OCI-LY7 (cell line): ENCODE data around the gene PRSS8. TPM values are rescaled to one million over a fixed set of nuclear protein-coding genes. Genes with fewer than 3 reads are reported as not detected.

ENCODE experiments used
- BruUV-seq: library from RNA; stranded (reverse); fragments of 400-500 nt; replicated peaks from 2 replicates; lab custom pipeline; 2021; lab: Mats Ljungman, UMichigan
- CTCF ChIA-PET: fragments of 300-600 bp; sonication (Branson Sonifier 250); formaldehyde crosslinking; loops from one replicate; lab custom pipeline; 2022; ENCODE audit warnings: antibody characterized with exemption; ENCODE audit not compliant: unreplicated experiment; lab: Charles Lee
- POLR2A ChIA-PET: fragments of 300-600 bp; sonication (Branson Sonifier 250); formaldehyde crosslinking; loops from one replicate; lab custom pipeline; 2022; ENCODE audit warnings: antibody characterized with exemption; lab: Charles Lee
- DNase-seq: peaks from one replicate; pipeline ENCODE4 v3.0.0-alpha.2; 2015; ENCODE audit warnings: low spot score
- H2AFZ ChIP-seq: fragments of 200-600 bp; sonication (generic), shearing (Covaris generic); 2 replicates; pipeline ENCODE4 v1.6.1; 2014; ENCODE audit warnings: mild to moderate bottlenecking, antibody characterized with exemption, low read length, moderate library complexity
- H3K27ac ChIP-seq: fragments of 200-600 bp; sonication (generic); 2 replicates; pipeline ENCODE4 v1.5.1; 2014; ENCODE audit warnings: mixed run types, low read depth, mild to moderate bottlenecking, moderate library complexity, low read length, inconsistent platforms; ENCODE audit not compliant: poor library complexity, severe bottlenecking
- H3K36me3 ChIP-seq: fragments of 200-600 bp; sonication (generic); 2 replicates; pipeline ENCODE4 v1.6.1; 2014; ENCODE audit warnings: mild to moderate bottlenecking, antibody characterized with exemption, low read length, moderate library complexity, mixed read lengths; ENCODE audit not compliant: insufficient read depth
- H3K4me1 ChIP-seq: fragments of 200-600 bp; sonication (generic); 2 replicates; pipeline ENCODE4 v1.5.1; 2014; ENCODE audit warnings: mild to moderate bottlenecking, low read length; ENCODE audit not compliant: insufficient read depth, poor library complexity, severe bottlenecking
- H3K4me2 ChIP-seq: fragments of 200-600 bp; sonication (generic); 2 replicates; pipeline ENCODE4 v1.6.1; 2014; ENCODE audit warnings: mild to moderate bottlenecking, low read length
- H3K4me3 ChIP-seq: fragments of 200-600 bp; sonication (generic); 2 replicates; pipeline ENCODE4 v1.5.1; 2014; ENCODE audit warnings: mild to moderate bottlenecking, low read depth, low read length; ENCODE audit not compliant: poor library complexity, severe bottlenecking
- H3K79me2 ChIP-seq: fragments of 200-600 bp; sonication (generic); 2 replicates; pipeline ENCODE4 v1.6.1; 2016; ENCODE audit warnings: low read depth, mild to moderate bottlenecking, low read length, moderate library complexity, mixed read lengths; ENCODE audit not compliant: insufficient read depth
- H3K9me2 ChIP-seq: fragments of 200-600 bp; sonication (generic); 2 replicates; pipeline ENCODE4 v1.6.1; 2016; ENCODE audit warnings: mild to moderate bottlenecking, low read length, mixed read lengths; ENCODE audit not compliant: insufficient read depth
- H3K9me3 ChIP-seq: fragments of 200-600 bp; sonication (generic); 2 replicates; pipeline ENCODE4 v1.6.1; 2014; ENCODE audit warnings: mild to moderate bottlenecking, mixed run types, low read length, mixed read lengths
- H4K20me1 ChIP-seq: fragments of 200-600 bp; sonication (generic); 2 replicates; pipeline ENCODE4 v1.6.1; 2014; ENCODE audit warnings: mild to moderate bottlenecking, antibody characterized with exemption, low read length, moderate library complexity, mixed read lengths; ENCODE audit not compliant: insufficient read depth
- CTCF ChIP-seq: fragments of 200-600 bp; sonication (generic); conservative IDR thresholded peaks from 2 replicates; pipeline ENCODE4 v1.5.1; 2014; ENCODE audit warnings: mild to moderate bottlenecking, antibody characterized with exemption, low read length, moderate library complexity, mixed read lengths
- EZH2phosphoT487 ChIP-seq: fragments of 200-600 bp; sonication (generic); IDR thresholded peaks from 2 replicates; pipeline ENCODE4 v1.6.1; 2018; ENCODE audit warnings: low read depth, borderline replicate concordance, mild to moderate bottlenecking, mixed run types, antibody characterized with exemption, low read length, moderate library complexity, mixed read lengths
- intact Hi-C: fragments of 100-400 bp; cut with micrococcal nuclease; formaldehyde crosslinking; loops from one replicate; pipeline ENCODE4 v1.10.0; 2022; ENCODE audit not compliant: unreplicated experiment
- total RNA-seq, 2 experiments: library from RNA; depleted of rRNA in 1 of 2; stranded (reverse); fragments of >200 nt in 1 of 2; shearing (Covaris generic) in 1 of 2; gene quantifications; 2 replicates each; pipeline ENCODE4 v1.2.3, GENCODE V29; 2014 to 2022

The PRSS8 gene
- total RNA-seq, 2 experiments from 2014 or later = not detected

DNA sequence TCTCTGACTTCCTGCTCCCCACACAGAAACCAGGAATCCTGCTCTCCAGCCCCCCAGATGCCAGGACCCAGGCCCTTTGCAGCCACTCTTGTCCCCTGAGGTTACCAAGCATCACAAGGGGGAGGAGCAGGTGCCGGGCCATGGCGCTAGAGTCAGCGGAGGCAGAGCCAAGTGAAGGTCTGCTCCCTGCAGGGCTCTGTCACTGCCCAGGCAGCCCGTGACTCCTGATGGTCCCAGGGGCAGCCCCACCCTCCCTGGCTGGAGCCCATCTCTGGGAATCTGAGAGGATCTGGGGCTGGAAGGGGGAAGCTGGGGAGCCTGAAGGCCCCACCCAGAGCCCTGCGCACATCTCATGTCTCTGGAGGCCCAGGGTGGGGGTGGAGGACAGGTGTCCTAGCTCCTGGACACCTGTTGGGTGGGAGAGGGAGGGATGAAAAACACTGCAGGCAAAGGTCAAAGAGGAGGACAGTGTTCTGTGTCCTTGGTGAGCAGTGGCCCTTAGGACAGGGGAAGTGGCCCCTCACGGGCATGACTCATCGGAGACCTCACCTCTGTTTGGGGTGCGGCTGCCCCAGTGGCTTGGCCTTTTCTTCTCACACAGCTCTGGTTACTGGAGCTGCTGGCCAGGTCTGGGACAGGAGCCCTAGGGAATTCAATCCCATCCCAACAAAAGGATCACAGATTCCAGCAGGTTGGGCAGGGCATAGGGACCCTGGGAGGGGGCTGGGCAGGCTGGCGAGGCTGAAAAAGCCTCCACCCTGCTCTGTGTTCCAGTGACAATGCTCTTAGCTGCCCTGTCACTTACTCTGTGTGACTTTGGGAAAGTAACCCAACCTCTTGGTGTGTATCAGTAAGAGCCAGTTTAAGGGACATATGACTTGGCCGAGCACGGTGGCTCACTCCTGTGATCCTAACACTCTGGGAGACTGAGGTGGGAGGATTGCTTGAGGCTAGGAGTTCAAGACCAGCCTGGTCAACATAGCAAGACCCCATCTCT, 14.7 kb upstream of the PRSS8 start, which contains the start of gene PRSS36:
Gene PRSS36, minus strand, starts transcription at position 173 of the 997 bp plus-strand sequence. Its CDS starts 31 bp downstream, at position 142.
- Histone ChIP-seq H3K27ac (no peak within 1 kb of the TSS), H4K20me1 (no peaks in the 10 kb centered on the region), H3K9me2 (no peaks in the 10 kb centered on the region), H3K4me2 (no peak within 1 kb of the TSS), H3K36me3 (no peaks in the 10 kb centered on the region), H3K9me3 (no peaks in the 10 kb centered on the region), H2AFZ (no peak within 1 kb of the TSS), H3K4me1 (no peaks in the 10 kb centered on the region), H3K4me3 (no peak within 1 kb of the TSS), H3K79me2 (no peaks in the 10 kb centered on the region)
- DNase-seq = no peak
- TF ChIP-seq EZH2phosphoT487 = no peak
- no peak for TF ChIP-seq CTCF
- BruUV-seq = no TSS peak
- intact Hi-C loops = no loop called here
- POLR2A ChIA-PET = interaction anchor here (1.8 kb wide), 1 partner anchor 8 kb away, joined by 4 read pairs; no protein-coding TSS in a partner anchor
- CTCF ChIA-PET = no interaction called here

DNA sequence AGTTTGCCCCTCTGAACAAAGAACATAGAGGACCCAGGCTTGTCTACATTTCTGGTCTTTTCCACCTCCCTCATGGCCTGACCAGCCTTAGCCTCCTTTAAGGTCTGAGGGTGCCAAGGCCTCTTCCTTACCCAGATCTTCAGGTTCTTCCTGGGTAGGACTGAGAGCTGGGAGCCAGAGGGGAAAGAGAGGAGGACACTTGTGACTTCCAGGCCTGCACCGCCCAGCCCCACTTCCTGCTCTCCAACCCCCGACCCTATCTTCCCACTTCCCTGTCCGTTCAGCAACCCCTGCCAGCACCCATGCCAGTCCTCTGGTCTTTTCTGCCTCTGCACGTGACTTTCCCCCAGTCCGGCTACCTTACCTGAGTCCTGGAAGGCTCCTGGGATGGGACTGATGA, 13.8 kb upstream of the PRSS8 start:
- H3K4me3 ChIP-seq = no peak overlapping the region
- H2AFZ ChIP-seq = no peak overlapping the region
- H3K4me1 ChIP-seq = no peaks in the 10 kb centered on the region
- H3K4me2 ChIP-seq = no peak overlapping the region
- no peaks in the 10 kb centered on the region for H3K79me2 ChIP-seq
- CTCF ChIA-PET = no interaction called here
- TF ChIP-seq CTCF (no peak), EZH2phosphoT487 (no peak)
- H3K9me2 ChIP-seq = no peaks in the 10 kb centered on the region
- BruUV-seq = no TSS peak
- intact Hi-C loops = no loop called here
- POLR2A ChIA-PET = no interaction called here
- H3K9me3 ChIP-seq = no peaks in the 10 kb centered on the region
- no peak overlapping the region for H3K27ac ChIP-seq
- H3K36me3 ChIP-seq = no peaks in the 10 kb centered on the region
- no peaks in the 10 kb centered on the region for H4K20me1 ChIP-seq
- DNase-seq = no peak

- Histone ChIP-seq H3K9me2 (no peaks in the 10 kb centered on the region), H3K4me3 (no peak overlapping the region), H3K36me3 (no peaks in the 10 kb centered on the region), H2AFZ (no peak overlapping the region), H4K20me1 (no peaks in the 10 kb centered on the region), H3K9me3 (no peaks in the 10 kb centered on the region), H3K4me2 (no peak overlapping the region), H3K79me2 (no peaks in the 10 kb centered on the region), H3K4me1 (no peaks in the 10 kb centered on the region), H3K27ac (no peak overlapping the region)
- TF ChIP-seq CTCF = no peak
- TF ChIP-seq EZH2phosphoT487 = no peak
- no peak for DNase-seq
- no TSS peak for BruUV-seq
- ChIA-PET POLR2A (no interaction called here), CTCF (no interaction called here)
- intact Hi-C loops = no loop called here
These were observed 13.4 kb upstream of the PRSS8 start for GRCh38 chr16:31148896-31149295.
